ENCODE data around the gene LCN10.

GRCh38 chr9:136787690-136788400 is 45.1 kb upstream of the LCN10 start:
- TF ChIP-seq POLR2A (IDR thresholded peaks at IDR 0.05; ENCODE audit: low read length) (no peak), GATA1 (IDR thresholded peaks at IDR 0.05; ENCODE audit: low read depth, low read length) (no peak)
